ENCODE data around the gene LIN37.

DNA sequence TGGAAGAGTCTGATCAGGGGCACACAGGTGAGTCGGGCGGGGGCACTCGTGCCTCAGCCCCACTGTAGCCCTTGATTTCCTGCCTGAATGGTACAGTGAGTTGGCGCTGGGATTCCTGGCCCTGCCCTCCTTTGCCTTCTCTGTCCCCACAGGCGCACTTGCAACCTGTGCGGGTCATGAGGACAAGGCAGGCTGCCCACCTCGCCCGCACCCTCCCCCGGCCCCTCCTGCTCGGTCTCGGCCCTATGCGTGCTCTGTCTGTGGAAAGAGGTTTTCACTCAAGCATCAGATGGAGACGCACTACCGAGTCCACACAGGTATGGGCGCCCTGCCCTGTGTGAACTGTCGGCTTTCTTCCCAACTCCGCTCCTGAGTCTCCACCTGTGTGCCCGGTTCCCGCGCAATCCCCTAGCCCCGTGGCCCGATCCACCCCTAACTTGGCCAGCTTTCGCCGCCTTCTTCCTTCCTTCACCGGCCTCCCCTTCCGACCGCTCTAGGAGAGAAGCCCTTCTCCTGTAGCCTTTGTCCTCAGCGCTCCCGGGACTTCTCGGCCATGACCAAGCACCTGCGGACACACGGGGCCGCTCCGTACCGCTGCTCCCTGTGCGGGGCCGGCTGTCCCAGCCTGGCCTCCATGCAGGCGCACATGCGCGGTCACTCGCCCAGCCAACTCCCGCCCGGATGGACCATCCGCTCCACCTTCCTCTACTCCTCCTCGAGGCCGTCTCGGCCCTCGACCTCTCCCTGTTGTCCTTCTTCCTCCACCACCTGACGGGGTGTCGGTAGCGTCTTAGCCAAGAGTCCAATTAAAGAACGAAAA, 32.2 kb upstream of the LIN37 start:
- no peak for TF ChIP-seq POLR2AphosphoS5 (IDR thresholded peaks at IDR 0.05; ENCODE audit: low read depth, low read length)
- TF ChIP-seq, protein P1, sequence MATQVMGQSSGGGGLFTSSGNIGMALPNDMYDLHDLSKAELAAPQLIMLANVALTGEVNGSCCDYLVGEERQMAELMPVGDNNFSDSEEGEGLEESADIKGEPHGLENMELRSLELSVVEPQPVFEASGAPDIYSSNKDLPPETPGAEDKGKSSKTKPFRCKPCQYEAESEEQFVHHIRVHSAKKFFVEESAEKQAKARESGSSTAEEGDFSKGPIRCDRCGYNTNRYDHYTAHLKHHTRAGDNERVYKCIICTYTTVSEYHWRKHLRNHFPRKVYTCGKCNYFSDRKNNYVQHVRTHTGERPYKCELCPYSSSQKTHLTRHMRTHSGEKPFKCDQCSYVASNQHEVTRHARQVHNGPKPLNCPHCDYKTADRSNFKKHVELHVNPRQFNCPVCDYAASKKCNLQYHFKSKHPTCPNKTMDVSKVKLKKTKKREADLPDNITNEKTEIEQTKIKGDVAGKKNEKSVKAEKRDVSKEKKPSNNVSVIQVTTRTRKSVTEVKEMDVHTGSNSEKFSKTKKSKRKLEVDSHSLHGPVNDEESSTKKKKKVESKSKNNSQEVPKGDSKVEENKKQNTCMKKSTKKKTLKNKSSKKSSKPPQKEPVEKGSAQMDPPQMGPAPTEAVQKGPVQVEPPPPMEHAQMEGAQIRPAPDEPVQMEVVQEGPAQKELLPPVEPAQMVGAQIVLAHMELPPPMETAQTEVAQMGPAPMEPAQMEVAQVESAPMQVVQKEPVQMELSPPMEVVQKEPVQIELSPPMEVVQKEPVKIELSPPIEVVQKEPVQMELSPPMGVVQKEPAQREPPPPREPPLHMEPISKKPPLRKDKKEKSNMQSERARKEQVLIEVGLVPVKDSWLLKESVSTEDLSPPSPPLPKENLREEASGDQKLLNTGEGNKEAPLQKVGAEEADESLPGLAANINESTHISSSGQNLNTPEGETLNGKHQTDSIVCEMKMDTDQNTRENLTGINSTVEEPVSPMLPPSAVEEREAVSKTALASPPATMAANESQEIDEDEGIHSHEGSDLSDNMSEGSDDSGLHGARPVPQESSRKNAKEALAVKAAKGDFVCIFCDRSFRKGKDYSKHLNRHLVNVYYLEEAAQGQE (IDR thresholded peaks at IDR 0.05; ENCODE audit: insufficient read depth in 1 of 2, low read depth in 2 of 2, low read length in 2 of 2), result no peak
- no peak for TF ChIP-seq SIN3A (IDR thresholded peaks at IDR 0.05; ENCODE audit: borderline replicate concordance, insufficient read depth, low read length)
- TF ChIP-seq TAF1 (IDR thresholded peaks at IDR 0.05; ENCODE audit: borderline replicate concordance, insufficient read depth, low read length), result no peak; the same call in 1 of the 2 replicates
- no peak for TF ChIP-seq FOXP2 (optimal IDR thresholded peaks at IDR 0.05; ENCODE audit: borderline replicate concordance, extremely low read depth, extremely low read length, insufficient read depth)
